Astrocyte (in vitro differentiated cells and primary cell): ENCODE measurements around the gene IQCH. TPM values are rescaled to one million over a fixed set of nuclear protein-coding genes. Genes with fewer than 3 reads are reported as not detected.

Experiments used
- DNase-seq: peaks from one replicate; pipeline ENCODE4 v3.0.0-alpha.2; 2010; ENCODE audit warnings: low read depth
- FAIRE-seq: peaks from 2 replicates; lab custom pipeline; 2011; peaks lifted over from hg19 to GRCh38; lab: Jason Lieb, UNC
- H2AFZ ChIP-seq: 2 replicates; pipeline ENCODE4 v1.6.0; 2012; ENCODE audit warnings: low read depth, low read length, inconsistent platforms
- H3K27ac ChIP-seq: 2 replicates; pipeline ENCODE4 v1.5.1; 2011; ENCODE audit warnings: low read depth, low read length, inconsistent platforms
- H3K27me3 ChIP-seq: 2 replicates; pipeline ENCODE4 v1.6.0; 2011; ENCODE audit warnings: low read length, inconsistent platforms; ENCODE audit not compliant: insufficient read depth
- H3K36me3 ChIP-seq: 2 replicates; pipeline ENCODE4 v1.5.1; 2011; ENCODE audit warnings: low read length, inconsistent platforms; ENCODE audit not compliant: insufficient read depth
- H3K4me1 ChIP-seq: 2 replicates; pipeline ENCODE4 v1.5.1; 2011; ENCODE audit warnings: low read length, inconsistent platforms; ENCODE audit not compliant: insufficient read depth
- H3K4me2 ChIP-seq: 2 replicates; pipeline ENCODE4 v1.6.0; 2012; ENCODE audit warnings: low read length, inconsistent platforms
- H3K4me3 ChIP-seq: 2 replicates; pipeline ENCODE4 v1.5.1; 2011; ENCODE audit warnings: low read depth, mild to moderate bottlenecking, low read length, inconsistent platforms; ENCODE audit not compliant: insufficient read depth
- H3K79me2 ChIP-seq: 2 replicates; pipeline ENCODE4 v1.6.0; 2012; ENCODE audit warnings: mild to moderate bottlenecking, low read length, inconsistent platforms; ENCODE audit not compliant: insufficient read depth
- H3K9ac ChIP-seq: 2 replicates; pipeline ENCODE4 v1.6.0; 2012; ENCODE audit warnings: mild to moderate bottlenecking, low read length, inconsistent platforms
- H3K9me3 ChIP-seq: 2 replicates; pipeline ENCODE4 v1.5.1; 2012; ENCODE audit warnings: low read depth, mild to moderate bottlenecking, low read length, inconsistent platforms; ENCODE audit not compliant: insufficient read depth
- H4K20me1 ChIP-seq: 2 replicates; pipeline ENCODE4 v1.6.0; 2012; ENCODE audit warnings: low read length, inconsistent platforms; ENCODE audit not compliant: insufficient read depth
- H3K27ac Mint-ChIP-seq: one replicate; pipeline ENCODE4 v1.8.0; 2021; ENCODE audit warnings: mild to moderate bottlenecking, mixed read lengths; ENCODE audit not compliant: unreplicated experiment
- H3K27me3 Mint-ChIP-seq: one replicate; pipeline ENCODE4 v1.8.0; 2021; ENCODE audit warnings: low read depth, mixed read lengths; ENCODE audit not compliant: unreplicated experiment
- H3K36me3 Mint-ChIP-seq: one replicate; pipeline ENCODE4 v1.8.0; 2021; ENCODE audit warnings: low read depth, mixed read lengths; ENCODE audit not compliant: unreplicated experiment
- H3K4me1 Mint-ChIP-seq: one replicate; pipeline ENCODE4 v1.8.0; 2021; ENCODE audit warnings: low read depth, mixed read lengths; ENCODE audit not compliant: unreplicated experiment
- H3K4me3 Mint-ChIP-seq: one replicate; pipeline ENCODE4 v1.8.0; 2021; ENCODE audit warnings: mild to moderate bottlenecking, moderate library complexity, mixed read lengths; ENCODE audit not compliant: unreplicated experiment
- H3K9me3 Mint-ChIP-seq: one replicate; pipeline ENCODE4 v1.8.0; 2021; ENCODE audit warnings: mild to moderate bottlenecking, mixed read lengths; ENCODE audit not compliant: unreplicated experiment
- EZH2 ChIP-seq: IDR thresholded peaks from 2 replicates; pipeline ENCODE4 v1.6.1; 2012; ENCODE audit warnings: mild to moderate bottlenecking, low read length, inconsistent platforms; ENCODE audit not compliant: insufficient read depth
- total RNA-seq: library from RNA; stranded (reverse); gene quantifications from 2 replicates; pipeline ENCODE4 v1.2.1, GENCODE V29; 2021
- TF ChIP-seq, protein P1 (sequence below): IDR thresholded peaks from 2 replicates; pipeline ENCODE4 v1.5.1; 2011; ENCODE audit warnings: low read depth, mild to moderate bottlenecking, inconsistent platforms, low read length, moderate library complexity; ENCODE audit not compliant: insufficient read depth

The IQCH gene
- total RNA-seq, 1 donor from 2014 or later = 2.7 TPM

DNA sequence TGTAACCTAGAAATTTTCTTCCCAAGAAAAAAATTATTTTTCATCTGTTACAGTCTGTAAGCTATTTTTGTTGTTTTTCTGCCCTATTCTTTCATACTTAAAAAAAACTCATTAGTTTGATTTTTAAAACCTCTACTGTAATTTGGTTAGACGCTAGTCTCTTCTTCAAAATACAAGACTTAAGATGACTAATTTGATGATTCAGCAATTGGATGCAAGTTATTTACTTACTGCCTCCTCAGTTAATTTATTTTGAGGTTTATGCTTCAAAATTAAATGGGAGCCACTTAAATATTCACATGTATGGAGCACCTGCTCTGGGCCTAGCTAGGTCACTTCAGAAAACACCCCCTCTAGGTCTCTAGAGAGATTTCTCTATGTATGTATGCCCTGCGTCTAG is 132.4 kb downstream of the IQCH start:
- H3K4me1 Mint-ChIP-seq = no peaks in the 10 kb centered on the region

DNA sequence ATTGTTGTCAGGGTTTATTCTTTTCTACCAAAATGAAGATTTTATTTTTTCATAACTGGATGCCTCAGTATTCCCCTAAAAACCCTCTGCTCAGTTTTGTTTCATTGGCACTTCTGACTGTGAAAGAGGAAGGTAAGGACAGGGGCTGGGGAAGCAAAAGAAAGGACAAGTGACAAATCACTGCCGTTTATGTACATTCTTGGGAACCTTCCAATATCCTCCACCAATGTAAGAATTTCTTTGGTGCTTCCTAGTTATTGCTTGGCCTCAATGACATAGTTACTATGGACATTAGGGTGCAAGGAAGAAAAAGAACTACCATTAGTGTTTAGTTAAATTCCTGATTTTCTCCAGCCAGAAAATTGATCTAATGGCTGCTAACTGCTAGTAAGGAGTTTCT is 135.4 kb downstream of the IQCH start:
- Histone ChIP-seq H3K79me2 (no peaks in the 10 kb centered on the region), H3K36me3 (no peaks in the 10 kb centered on the region), H4K20me1 (no peaks in the 10 kb centered on the region), H3K9me3 (no peaks in the 10 kb centered on the region), H2AFZ (no peak overlapping the region), H3K27me3 (peaks cover 2% of the 10 kb centered on the region), H3K27ac (no peak overlapping the region), H3K4me2 (no peak overlapping the region), H3K4me1 (no peaks in the 10 kb centered on the region), H3K9ac (no peak overlapping the region), H3K4me3 (no peak overlapping the region)
- Mint-ChIP-seq H3K27ac (no peak overlapping the region), H3K4me1 (no peaks in the 10 kb centered on the region), H3K4me3 (no peak overlapping the region), H3K36me3 (no peaks in the 10 kb centered on the region), H3K9me3 (no peaks in the 10 kb centered on the region), H3K27me3 (peaks cover 16% of the 10 kb centered on the region)
- FAIRE-seq (no peak), DNase-seq (no peak)
- TF ChIP-seq EZH2 = no peak

More for the DNA sequence above, 132.4 kb downstream of the IQCH start:
- H4K20me1 ChIP-seq = no peaks in the 10 kb centered on the region
- DNase-seq = no peak
- peaks cover 2% of the 10 kb centered on the region for H3K27me3 ChIP-seq
- H3K4me3 ChIP-seq = no peak overlapping the region
- no peak overlapping the region for H3K9ac ChIP-seq
- no peaks in the 10 kb centered on the region for H3K79me2 ChIP-seq
- H3K36me3 Mint-ChIP-seq = no peaks in the 10 kb centered on the region
- no peak for TF ChIP-seq EZH2
- TF ChIP-seq, protein P1, sequence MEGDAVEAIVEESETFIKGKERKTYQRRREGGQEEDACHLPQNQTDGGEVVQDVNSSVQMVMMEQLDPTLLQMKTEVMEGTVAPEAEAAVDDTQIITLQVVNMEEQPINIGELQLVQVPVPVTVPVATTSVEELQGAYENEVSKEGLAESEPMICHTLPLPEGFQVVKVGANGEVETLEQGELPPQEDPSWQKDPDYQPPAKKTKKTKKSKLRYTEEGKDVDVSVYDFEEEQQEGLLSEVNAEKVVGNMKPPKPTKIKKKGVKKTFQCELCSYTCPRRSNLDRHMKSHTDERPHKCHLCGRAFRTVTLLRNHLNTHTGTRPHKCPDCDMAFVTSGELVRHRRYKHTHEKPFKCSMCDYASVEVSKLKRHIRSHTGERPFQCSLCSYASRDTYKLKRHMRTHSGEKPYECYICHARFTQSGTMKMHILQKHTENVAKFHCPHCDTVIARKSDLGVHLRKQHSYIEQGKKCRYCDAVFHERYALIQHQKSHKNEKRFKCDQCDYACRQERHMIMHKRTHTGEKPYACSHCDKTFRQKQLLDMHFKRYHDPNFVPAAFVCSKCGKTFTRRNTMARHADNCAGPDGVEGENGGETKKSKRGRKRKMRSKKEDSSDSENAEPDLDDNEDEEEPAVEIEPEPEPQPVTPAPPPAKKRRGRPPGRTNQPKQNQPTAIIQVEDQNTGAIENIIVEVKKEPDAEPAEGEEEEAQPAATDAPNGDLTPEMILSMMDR = no peak
- H3K27ac Mint-ChIP-seq = no peak overlapping the region
- H3K4me3 Mint-ChIP-seq = no peak overlapping the region
- H3K4me2 ChIP-seq = no peak overlapping the region
- no peaks in the 10 kb centered on the region for H3K9me3 ChIP-seq
- H3K36me3 ChIP-seq = no peaks in the 10 kb centered on the region
- H3K9me3 Mint-ChIP-seq = no peaks in the 10 kb centered on the region
- H2AFZ ChIP-seq = no peak overlapping the region
- no peak for FAIRE-seq
- H3K27ac ChIP-seq = no peak overlapping the region
- no peaks in the 10 kb centered on the region for H3K4me1 ChIP-seq
- H3K27me3 Mint-ChIP-seq = peaks cover 11% of the 10 kb centered on the region

DNA sequence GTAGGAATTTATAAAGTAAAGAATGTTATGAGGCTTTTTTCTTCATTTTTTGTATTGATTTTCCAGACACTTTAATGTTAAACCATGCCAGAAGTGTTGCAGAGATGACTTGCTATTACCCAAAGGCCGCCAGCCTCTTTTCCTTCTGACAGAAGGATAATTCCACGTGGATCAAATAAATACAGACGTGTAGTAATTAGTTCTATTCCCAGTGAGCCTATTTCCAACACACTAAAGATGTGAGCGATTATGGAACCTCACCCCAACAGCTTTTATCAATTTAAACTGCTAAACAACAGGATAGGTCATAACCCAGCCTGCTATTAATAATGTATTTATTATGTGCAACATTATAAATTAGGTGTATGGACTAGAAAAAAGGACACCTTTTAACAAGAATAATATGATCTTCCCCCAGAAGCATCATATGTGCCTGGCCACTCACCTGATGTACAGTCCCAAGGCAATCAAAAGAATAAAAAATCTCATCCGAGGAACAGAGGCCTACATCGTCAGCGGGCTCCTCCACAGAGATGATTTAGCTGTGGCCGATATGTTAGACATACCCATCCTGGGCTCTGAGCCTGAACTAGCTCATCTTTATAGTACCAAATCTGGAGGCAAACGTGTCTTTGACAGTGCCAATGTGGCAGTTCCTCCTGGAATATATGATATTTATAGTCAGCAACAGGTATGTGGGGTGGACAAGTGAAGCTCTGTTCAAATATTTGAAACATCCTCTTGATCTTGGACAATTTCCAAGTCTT is 140.5 kb downstream of the IQCH start:
- DNase-seq (no peak), FAIRE-seq (no peak)
- Mint-ChIP-seq H3K9me3 (no peaks in the 10 kb centered on the region), H3K27ac (no peak overlapping the region), H3K27me3 (peaks cover 20% of the 10 kb centered on the region), H3K4me1 (no peaks in the 10 kb centered on the region), H3K36me3 (no peaks in the 10 kb centered on the region), H3K4me3 (no peak overlapping the region)
- H3K79me2 ChIP-seq = no peaks in the 10 kb centered on the region
- H3K36me3 ChIP-seq = no peaks in the 10 kb centered on the region
- H3K27me3 ChIP-seq = peaks cover 2% of the 10 kb centered on the region
- H3K9me3 ChIP-seq = no peaks in the 10 kb centered on the region
- no peak overlapping the region for H3K9ac ChIP-seq
- H3K27ac ChIP-seq = no peak overlapping the region
- no peak overlapping the region for H3K4me2 ChIP-seq
- TF ChIP-seq, protein P1 = no peak
- no peak for TF ChIP-seq EZH2
- H2AFZ ChIP-seq = no peak overlapping the region
- H3K4me3 ChIP-seq = no peak overlapping the region
- H4K20me1 ChIP-seq = no peaks in the 10 kb centered on the region
- no peaks in the 10 kb centered on the region for H3K4me1 ChIP-seq
